Neural cell (in vitro differentiated cells): ENCODE data around the gene PWWP2B. TPM values are rescaled to one million over a fixed set of nuclear protein-coding genes. Genes with fewer than 3 reads are reported as not detected.

Experiments used
- H2AFZ ChIP-seq: fragments of 200-600, 300-800 bp; sonication (generic), shearing (Covaris generic); 2 replicates; pipeline ENCODE4 v1.6.0; 2014; ENCODE audit warnings: low read depth, mild to moderate bottlenecking, antibody characterized with exemption, low read length, moderate library complexity
- H3F3A ChIP-seq: fragments of 200-600 bp; shearing (Covaris generic); 2 replicates; pipeline ENCODE4 v1.6.1; 2016; ENCODE audit warnings: mild to moderate bottlenecking, moderate library complexity, mixed read lengths, antibody characterized with exemption, low read length; ENCODE audit not compliant: insufficient read depth, poor library complexity, severe bottlenecking
- H3K27ac ChIP-seq: fragments of 200-600, 300-800 bp; sonication (generic), shearing (Covaris generic); 2 replicates; pipeline ENCODE4 v1.5.1; 2014; ENCODE audit warnings: mild to moderate bottlenecking, low read length, moderate library complexity
- H3K27me3 ChIP-seq: fragments of 300-800, 200-600 bp; sonication (generic), shearing (Covaris generic); 2 replicates; pipeline ENCODE4 v1.6.0; 2014; ENCODE audit warnings: mild to moderate bottlenecking, low read depth, low read length, moderate library complexity; ENCODE audit not compliant: insufficient read depth
- H3K36me3 ChIP-seq: fragments of 300-800, 200-600 bp; sonication (generic), shearing (Covaris generic); 2 replicates; pipeline ENCODE4 v1.5.1; 2014; ENCODE audit warnings: mild to moderate bottlenecking, antibody characterized with exemption, low read length, moderate library complexity; ENCODE audit not compliant: insufficient read depth
- H3K4me2 ChIP-seq: fragments of 300-800, 200-600 bp; sonication (generic), shearing (Covaris generic); 2 replicates; pipeline ENCODE4 v1.6.0; 2014; ENCODE audit warnings: mild to moderate bottlenecking, low read length
- H3K4me3 ChIP-seq: fragments of 300-800, 200-600 bp; sonication (generic), shearing (Covaris generic); 2 replicates; pipeline ENCODE4 v1.5.1; 2014; ENCODE audit warnings: mild to moderate bottlenecking, low read length, moderate library complexity
- H3K79me2 ChIP-seq: fragments of 200-600 bp; shearing (Covaris generic); replicated peaks from 2 replicates; pipeline ENCODE4 v1.6.0; 2014; ENCODE audit warnings: mild to moderate bottlenecking, low read length, moderate library complexity; ENCODE audit not compliant: insufficient read depth
- H3K9ac ChIP-seq: fragments of 300-800, 200-600 bp; sonication (generic), shearing (Covaris generic); 2 replicates; pipeline ENCODE4 v1.6.1; 2016; ENCODE audit warnings: mild to moderate bottlenecking, low read length, mixed read lengths
- H3K9me2 ChIP-seq: fragments of 200-600 bp; shearing (Covaris generic); 2 replicates; pipeline ENCODE4 v1.6.1; 2016; ENCODE audit warnings: mild to moderate bottlenecking, low read length, mixed read lengths; ENCODE audit not compliant: insufficient read depth
- H3K9me3 ChIP-seq: fragments of 200-600, 300-800 bp; sonication (generic), shearing (Covaris generic); 2 replicates; pipeline ENCODE4 v1.6.1; 2016; ENCODE audit warnings: mild to moderate bottlenecking, mixed run types, low read length, moderate library complexity, mixed read lengths
- H4K20me1 ChIP-seq: fragments of 200-600 bp; shearing (Covaris generic); 2 replicates; pipeline ENCODE4 v1.6.1; 2016; ENCODE audit warnings: mild to moderate bottlenecking, mixed run types; ENCODE audit not compliant: insufficient read depth
- EP300 ChIP-seq: fragments of 450-650 bp; conservative IDR thresholded peaks from 2 replicates; pipeline ENCODE4 v1.6.1; 2014; ENCODE audit warnings: antibody characterized with exemption, mild to moderate bottlenecking, moderate library complexity; ENCODE audit not compliant: poor library complexity, severe bottlenecking
- EZH2 ChIP-seq: fragments of 200-600, 300-800 bp; shearing (Covaris generic), sonication (generic); IDR thresholded peaks from 2 replicates; pipeline ENCODE4 v1.6.1; 2014; ENCODE audit warnings: antibody characterized with exemption, low read length, borderline replicate concordance, mild to moderate bottlenecking; ENCODE audit not compliant: insufficient read depth, poor library complexity, severe bottlenecking
- MXI1 ChIP-seq: fragments of 450-650 bp; conservative IDR thresholded peaks from 2 replicates; pipeline ENCODE4 v1.6.1; 2014; ENCODE audit warnings: antibody characterized with exemption, mild to moderate bottlenecking; ENCODE audit not compliant: poor library complexity, severe bottlenecking
- POLR2AphosphoS5 ChIP-seq: IDR thresholded peaks from 2 replicates; pipeline ENCODE4 v1.6.1; 2012
- RAD21 ChIP-seq: fragments of 450-650 bp; conservative IDR thresholded peaks from 2 replicates; pipeline ENCODE4 v1.6.1; 2014; ENCODE audit warnings: antibody characterized with exemption, mild to moderate bottlenecking, moderate library complexity
- REST ChIP-seq: IDR thresholded peaks from 2 replicates; pipeline ENCODE4 v1.6.1; 2012; ENCODE audit warnings: borderline replicate concordance
- SMC3 ChIP-seq: fragments of 450-650 bp; conservative IDR thresholded peaks from 2 replicates; pipeline ENCODE4 v1.6.1; 2014; ENCODE audit warnings: antibody characterized with exemption, mild to moderate bottlenecking, moderate library complexity; ENCODE audit not compliant: poor library complexity
- TAF1 ChIP-seq: IDR thresholded peaks from 2 replicates; pipeline ENCODE4 v1.6.1; 2012; ENCODE audit warnings: low read depth
- polyA plus RNA-seq: library from polyadenylated mRNA; depleted of rRNA; stranded (reverse); fragments of >200 nt; gene quantifications from 2 replicates; pipeline ENCODE4 v1.2.3, GENCODE V29; 2014
- TF ChIP-seq, protein P1 (sequence below): fragments of 450-650 bp; IDR thresholded peaks from 2 replicates; pipeline ENCODE4 v1.5.1; 2014; ENCODE audit warnings: antibody characterized with exemption, mild to moderate bottlenecking, moderate library complexity; ENCODE audit not compliant: poor library complexity, severe bottlenecking

PWWP2B gene
- polyA plus RNA-seq, 1 donor from 2014 or later: 13.0 TPM

DNA sequence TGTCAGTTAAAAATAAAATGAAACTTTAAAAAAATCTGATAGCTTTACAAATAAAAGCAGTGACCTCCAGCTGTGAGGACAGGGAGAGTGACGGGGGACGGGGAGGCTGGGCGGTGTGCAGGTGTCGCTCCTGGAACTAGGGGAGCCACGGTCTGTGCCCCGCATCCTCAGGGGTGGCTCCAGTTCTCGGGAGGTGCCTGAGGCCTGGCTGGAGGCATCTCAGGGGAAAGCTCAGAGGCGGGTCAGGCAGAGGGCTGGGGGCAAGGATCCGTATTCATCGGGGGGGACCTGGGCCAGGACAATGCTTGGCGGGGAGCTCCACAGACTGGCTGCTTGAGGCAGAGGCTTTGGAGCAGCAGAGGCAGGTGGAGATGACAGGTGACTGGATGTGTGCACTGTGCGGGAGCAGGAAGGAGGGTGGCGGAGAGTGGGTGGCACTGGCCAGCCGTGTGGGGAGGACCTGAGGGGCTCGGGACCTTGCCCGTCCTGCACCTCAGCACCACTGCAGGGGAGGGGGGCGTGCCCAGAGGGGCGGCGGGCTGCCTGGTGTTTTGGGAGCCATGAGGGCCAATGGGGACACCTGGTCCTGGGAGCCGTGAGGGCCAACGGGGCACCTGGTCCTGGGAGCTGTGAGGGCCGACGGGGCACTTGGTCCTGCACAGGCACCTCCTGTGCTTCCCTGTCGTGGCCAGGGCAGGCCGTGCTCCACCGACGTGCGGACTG is 13.2 kb downstream of the PWWP2B start:
- TF ChIP-seq, protein P1, sequence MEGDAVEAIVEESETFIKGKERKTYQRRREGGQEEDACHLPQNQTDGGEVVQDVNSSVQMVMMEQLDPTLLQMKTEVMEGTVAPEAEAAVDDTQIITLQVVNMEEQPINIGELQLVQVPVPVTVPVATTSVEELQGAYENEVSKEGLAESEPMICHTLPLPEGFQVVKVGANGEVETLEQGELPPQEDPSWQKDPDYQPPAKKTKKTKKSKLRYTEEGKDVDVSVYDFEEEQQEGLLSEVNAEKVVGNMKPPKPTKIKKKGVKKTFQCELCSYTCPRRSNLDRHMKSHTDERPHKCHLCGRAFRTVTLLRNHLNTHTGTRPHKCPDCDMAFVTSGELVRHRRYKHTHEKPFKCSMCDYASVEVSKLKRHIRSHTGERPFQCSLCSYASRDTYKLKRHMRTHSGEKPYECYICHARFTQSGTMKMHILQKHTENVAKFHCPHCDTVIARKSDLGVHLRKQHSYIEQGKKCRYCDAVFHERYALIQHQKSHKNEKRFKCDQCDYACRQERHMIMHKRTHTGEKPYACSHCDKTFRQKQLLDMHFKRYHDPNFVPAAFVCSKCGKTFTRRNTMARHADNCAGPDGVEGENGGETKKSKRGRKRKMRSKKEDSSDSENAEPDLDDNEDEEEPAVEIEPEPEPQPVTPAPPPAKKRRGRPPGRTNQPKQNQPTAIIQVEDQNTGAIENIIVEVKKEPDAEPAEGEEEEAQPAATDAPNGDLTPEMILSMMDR: no peak
- TF ChIP-seq EP300 (no peak), REST (no peak), RAD21 (no peak), EZH2 (no peak), POLR2AphosphoS5 (no peak), SMC3 (no peak), MXI1 (no peak), TAF1 (no peak)
- Histone ChIP-seq H3K9ac (no peak overlapping the region), H2AFZ (no peak overlapping the region), H3K27ac (no peak overlapping the region), H3K9me3 (no peaks in the 10 kb centered on the region), H3K9me2 (no peaks in the 10 kb centered on the region), H3K4me3 (no peak overlapping the region), H3K4me2 (no peak overlapping the region), H3K27me3 (no peaks in the 10 kb centered on the region), H3F3A (no peaks in the 10 kb centered on the region), H3K79me2 (no peaks in the 10 kb centered on the region), H3K36me3 (no peaks in the 10 kb centered on the region), H4K20me1 (no peaks in the 10 kb centered on the region)

DNA sequence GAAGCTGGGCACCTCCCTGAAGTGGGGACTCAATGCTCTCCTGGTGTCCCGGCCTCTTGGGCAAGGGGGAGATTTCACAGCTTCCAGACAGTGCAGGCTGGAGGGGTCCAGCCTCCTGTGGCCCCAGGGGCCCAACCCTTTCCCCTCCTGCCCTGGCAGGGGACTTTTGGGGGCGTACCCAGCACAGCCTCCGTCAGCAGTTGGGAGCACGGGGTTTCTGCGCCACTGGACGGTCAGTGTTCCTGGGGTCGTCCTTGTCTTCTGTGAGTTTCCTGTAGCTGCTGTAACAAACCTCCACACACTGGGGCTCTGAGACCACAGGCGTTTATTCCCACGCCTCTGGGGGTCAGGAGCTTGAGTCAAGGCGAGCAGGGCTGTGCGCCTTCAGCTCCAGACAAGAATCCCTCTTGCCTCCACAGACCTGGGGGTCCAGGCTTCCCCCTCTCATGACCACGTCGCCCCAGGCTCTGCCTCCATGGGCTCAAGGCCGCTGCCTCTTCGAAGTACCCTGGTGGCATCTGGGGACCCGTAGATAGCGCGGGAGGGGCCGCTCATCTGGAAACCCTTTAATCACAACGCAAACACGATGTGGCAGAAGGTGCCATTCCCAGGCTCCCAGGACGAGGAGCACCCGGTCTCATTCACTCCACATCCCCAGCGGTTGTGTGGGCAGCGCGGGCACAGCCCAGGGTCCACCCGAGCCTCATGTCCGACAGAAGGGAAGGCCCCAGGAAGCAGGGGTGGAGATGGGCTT is 14.0 kb downstream of the PWWP2B start:
- no peaks in the 10 kb centered on the region for H3K36me3 ChIP-seq
- no peaks in the 10 kb centered on the region for H3K27me3 ChIP-seq
- H3K4me2 ChIP-seq: no peak overlapping the region
- no peak overlapping the region for H2AFZ ChIP-seq
- H4K20me1 ChIP-seq: no peaks in the 10 kb centered on the region
- H3K4me3 ChIP-seq: no peak overlapping the region
- no peaks in the 10 kb centered on the region for H3F3A ChIP-seq
- no peak overlapping the region for H3K27ac ChIP-seq
- no peak overlapping the region for H3K9ac ChIP-seq
- no peaks in the 10 kb centered on the region for H3K9me3 ChIP-seq
- no peaks in the 10 kb centered on the region for H3K9me2 ChIP-seq
- H3K79me2 ChIP-seq: no peaks in the 10 kb centered on the region
- TF ChIP-seq EP300 (no peak), SMC3 (no peak), TAF1 (no peak), POLR2AphosphoS5 (no peak), EZH2 (no peak), RAD21 (no peak), MXI1 (no peak), REST (no peak)
- TF ChIP-seq, protein P1: no peak
